HG03565 (cell line): Measurements from ENCODE around the gene GPR153.

ENCODE experiments used
- ATAC-seq: cut with Tn5 transposase; IDR thresholded peaks from one replicate; pipeline ENCODE4 v1.9.1; 2021; ENCODE audit warnings: mild to moderate bottlenecking, moderate library complexity; ENCODE audit not compliant: unreplicated experiment

GPR153 gene

DNA sequence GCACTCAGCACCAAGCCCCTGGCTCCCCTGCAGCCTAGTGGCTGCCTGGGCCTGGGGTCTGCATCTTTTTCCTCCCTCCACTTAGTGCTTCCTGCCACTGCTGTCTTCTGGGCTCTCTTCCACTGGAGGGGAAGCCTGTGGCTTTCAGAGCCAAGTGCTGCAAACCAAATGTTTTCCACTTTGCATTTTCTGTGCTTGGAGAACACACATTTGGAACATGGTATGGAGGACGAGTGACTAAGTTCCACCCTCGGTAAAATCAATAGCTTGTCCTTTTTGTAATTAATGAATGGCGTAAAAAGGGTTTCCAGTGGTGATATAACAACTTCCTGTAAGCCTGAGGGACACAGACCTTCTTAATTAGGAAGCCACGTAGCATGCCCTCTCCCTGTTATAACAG is 10.1 kb upstream of the GPR153 start:
- no peak for ATAC-seq

DNA sequence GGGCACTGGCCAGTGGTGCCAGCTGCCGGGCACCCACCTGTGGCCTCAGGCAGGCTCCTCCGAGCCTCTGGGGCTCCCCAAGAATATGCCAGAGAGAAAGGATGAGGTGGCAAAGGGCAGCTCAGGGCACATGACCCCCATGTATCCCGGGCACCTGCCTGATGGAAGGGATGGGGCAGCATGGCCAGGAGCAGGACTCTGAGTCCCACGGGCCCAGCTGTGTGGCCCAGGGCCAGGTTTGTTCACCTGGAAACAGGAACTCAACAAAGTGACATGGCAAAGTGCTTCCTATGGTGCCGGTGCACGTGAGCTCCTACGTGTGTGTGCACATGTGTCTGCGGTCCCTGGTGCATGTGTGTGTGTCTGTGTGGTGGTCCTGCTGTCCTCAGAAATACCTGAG is 9.5 kb upstream of the GPR153 start:
- ATAC-seq, result no peak

DNA sequence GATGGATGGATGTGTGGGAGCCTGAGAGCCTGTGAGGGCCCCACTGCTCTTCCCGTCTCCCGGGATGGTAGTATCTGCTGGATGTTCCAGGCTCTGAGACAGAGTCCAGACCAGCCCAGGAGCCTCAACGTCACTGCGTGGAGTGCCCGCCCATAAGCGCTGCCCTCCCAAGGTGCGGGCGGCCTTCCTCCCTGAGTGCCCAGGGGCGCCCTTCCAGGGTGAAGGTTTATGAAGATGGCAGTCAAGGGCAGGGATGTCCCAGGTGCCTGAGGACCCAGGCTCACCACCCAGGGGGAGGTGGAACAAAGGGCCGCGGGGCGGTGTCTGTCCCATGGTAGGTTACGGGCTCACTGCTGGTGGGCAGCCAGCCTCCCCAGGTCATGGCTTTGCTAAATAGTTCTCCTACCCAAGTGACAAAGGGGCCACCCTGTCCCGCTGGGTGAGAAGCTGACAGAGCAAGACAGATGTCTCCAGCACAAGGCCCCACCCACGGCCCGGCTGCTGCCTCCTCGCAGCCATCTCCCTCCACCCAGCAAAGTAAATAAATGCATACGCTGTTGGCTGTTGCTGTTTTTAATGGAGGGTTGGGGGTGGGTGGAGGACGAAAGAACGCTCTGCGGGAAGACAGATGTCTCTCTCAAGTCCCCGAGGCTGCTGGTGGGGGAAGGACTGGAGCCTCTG is 9.0 kb upstream of the GPR153 start:
- no peak for ATAC-seq

GRCh38 chr1:6269296-6269695 is 8.4 kb upstream of the GPR153 start:
- no peak for ATAC-seq

GRCh38 chr1:6268415-6268814 is 7.5 kb upstream of the GPR153 start:
- no peak for ATAC-seq

DNA sequence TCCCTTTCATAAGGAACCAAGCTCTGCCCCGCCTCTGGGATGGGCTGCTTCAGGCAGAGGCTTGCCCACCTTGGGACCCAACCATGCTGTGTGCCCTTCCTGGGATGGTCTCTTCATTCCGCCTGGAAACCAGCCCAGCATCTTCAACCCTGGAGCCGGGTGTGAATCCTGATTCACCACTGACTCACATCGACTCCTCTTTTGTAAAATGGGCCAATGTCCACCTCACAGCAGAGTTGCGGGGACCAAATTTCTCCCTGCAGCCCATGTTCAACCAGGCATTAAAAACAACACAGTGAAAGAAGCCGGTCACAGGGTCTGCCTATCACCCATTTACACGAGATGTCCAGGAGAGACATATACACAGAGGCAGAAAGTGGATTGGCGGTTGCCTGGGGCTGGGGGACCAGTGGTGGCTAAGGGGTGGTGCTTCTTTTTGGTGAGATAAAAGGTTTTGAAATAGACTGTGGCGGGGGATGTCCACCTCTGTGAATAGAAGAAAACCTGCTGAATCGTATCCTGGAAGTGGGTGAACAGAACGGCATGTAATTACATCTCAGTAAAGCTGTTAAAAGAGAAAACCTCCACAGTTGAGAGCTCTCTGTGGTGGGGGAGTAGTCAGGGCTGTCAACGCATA is 6.9 kb upstream of the GPR153 start:
- ATAC-seq, result no peak

DNA sequence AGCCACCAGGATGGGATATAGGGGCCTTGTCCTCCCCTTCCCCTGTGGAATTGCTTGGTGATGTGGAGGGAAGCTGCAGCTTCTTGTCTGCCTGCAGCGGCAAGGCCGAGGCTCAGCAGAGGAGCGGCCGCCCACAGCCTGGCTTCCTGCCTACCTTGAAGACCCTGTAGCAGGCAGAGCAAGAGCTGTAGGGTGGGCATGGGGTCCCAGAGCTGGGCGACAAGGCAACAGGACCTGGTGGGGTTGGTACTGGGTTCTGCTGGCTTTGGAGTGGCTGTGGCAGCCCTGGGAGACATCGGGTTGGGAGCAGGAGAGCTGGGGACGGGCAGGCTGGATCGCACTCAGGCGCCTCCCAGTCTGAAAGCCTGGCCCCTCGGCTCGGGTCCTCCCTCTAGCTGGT is 5.7 kb upstream of the GPR153 start:
- ATAC-seq, result no peak

GRCh38 chr1:6265151-6265550 is 4.3 kb upstream of the GPR153 start:
- ATAC-seq, result no peak

- ATAC-seq, result no peak
These were observed 2.8 kb upstream of the GPR153 start for GRCh38 chr1:6263716-6264115.

- ATAC-seq, result no peak
These were observed 1.9 kb upstream of the GPR153 start for GRCh38 chr1:6262555-6263420.

GRCh38 chr1:6261615-6261995 is 707 bp upstream of the GPR153 start:
- no peak for ATAC-seq

DNA sequence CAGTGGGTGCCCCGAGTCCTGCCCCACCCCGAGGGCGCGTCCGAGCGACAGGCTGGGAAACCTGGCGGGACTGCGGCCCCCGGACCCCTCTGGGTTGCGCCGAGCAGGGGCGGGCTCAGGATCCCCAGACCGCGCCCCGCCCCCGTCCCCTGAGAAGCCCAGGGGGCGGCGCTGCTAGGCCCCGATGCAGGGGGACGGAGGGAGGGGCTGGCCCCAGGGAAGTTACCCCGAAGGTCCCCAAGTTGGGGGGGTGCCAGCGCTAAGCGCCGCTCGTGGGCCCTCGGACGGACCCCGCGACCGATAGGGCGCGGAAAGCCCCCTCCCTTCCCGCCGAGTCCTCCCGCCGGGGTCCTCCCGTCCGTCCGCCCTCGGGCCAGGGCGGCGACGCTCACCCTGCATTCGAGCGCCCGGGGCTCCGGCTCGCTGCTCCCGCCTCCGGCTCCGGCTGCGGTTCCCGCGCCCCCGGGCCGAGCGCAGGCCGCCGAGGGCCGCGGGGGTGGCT is 414 bp downstream of the GPR153 start:
- ATAC-seq, result no peak

DNA sequence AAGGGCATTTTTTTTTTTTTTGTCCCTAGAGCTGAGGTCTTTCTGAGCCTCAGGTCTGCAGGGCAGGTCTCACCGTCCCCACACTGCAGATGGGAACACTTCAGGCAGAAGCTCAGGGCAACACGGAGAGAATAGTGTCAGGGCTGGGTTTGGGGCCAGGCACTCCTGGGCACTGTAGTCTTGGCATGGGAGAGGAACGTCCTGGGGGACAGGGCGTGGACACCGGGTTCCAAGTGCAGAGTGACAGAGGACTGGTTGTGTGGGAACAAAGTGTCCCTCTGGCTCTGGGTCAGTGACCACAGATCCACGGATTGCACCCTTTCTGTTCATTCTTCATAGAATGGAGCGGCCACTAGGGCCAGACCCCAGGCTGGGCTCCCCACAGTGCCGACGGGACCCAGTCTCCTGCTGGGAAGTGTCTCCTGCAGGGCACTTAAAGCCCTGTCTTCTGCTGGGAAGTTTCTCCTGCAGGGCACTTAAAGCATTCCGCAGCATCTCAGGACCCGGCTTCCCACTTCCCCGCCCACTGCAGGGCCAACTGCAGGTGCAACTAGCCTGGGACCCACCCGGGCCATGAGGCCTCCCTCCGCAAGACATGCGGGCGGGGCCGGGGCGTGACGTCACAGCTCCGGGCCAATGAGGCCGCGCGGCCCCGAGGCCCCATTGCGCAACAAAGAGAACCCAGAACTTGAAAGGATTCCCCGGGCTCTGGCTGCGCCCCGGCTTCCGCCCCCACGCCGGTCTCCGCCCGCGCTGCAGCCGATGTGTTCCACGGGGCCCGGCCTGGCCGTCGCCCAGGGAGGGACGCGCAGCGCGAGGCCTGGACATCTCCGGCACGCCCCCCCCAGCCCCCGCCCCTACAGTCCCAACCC is 1.2 kb downstream of the GPR153 start:
- ATAC-seq, result no peak

GRCh38 chr1:6258675-6259074 is 2.2 kb downstream of the GPR153 start:
- no peak for ATAC-seq

GRCh38 chr1:6257541-6258069 is 3.3 kb downstream of the GPR153 start:
- no peak for ATAC-seq

DNA sequence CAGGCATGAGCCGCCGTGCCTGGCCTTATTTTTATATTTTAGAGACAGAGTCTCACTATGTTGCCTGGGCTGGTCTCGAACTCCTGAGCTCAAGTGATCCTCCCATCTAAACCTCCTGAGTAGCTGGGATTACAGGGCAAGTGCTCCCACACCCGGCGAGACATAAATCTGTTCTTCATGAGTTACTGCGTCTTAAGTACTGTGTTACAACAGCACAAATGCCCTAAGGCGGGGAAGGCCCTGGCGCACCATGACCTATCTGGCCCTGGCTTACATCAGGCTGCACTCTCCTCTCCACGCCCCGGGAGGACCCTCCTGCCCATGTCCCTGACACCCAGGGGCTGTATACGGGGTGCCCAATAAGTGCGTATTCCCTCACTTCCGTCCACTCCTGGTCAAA is 4.3 kb downstream of the GPR153 start:
- ATAC-seq, result no peak

DNA sequence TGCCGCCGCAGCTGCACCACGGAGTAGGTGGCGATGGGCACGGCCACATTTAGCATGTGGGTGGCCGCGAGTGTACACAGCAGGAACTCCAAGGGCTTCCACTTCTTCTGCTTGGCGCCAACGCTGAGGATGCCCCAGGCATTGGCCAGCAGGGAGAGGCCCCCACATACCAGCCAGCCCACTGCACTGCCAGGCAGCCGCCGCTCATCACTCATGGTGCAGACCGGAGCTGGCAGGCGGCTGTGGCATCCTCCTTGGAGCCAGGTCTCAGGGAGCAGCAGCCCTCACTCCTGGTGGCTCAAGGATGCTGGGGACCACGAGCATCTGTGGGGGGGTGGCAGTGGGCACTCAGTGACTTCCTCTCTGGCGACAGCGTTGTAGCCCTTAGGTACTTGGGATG is 6.2 kb downstream of the GPR153 start:
- no peak for ATAC-seq

GRCh38 chr1:6253380-6253779 is 7.5 kb downstream of the GPR153 start:
- no peak for ATAC-seq

GRCh38 chr1:6252374-6252710 is 8.6 kb downstream of the GPR153 start:
- no peak for ATAC-seq

DNA sequence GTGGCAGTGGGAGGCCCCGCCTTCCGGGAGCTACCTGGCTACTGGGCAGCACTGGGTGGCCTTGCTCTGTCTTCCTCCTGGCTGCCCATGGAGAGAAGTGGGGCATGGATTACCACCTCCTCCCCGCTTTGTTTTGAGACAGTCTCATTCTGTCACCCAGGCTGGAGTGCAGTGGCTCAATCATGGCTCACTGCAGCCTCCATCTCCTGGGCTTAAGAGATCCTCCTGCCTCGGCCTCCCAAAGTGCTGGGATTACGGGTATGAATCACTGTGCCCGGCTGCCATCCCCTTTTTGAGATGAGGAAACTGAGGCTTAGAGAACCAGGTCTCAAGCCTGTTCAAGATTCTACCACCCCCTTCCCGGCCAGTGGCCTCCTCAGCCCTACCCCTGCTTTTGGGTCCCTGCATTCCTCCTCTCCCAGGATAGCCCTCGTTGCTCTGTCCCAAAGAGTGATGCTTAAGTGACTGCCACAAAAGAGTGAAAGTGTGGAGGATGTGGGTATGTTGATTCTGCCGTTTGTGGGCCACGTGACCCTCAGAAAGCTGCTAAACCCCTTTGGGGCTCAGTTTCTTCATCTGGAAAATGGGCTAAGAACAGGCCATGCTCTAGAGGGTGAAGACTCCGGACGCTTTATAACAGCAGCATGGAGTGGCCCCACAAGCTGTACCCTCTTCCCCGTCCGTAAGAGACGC is 9.1 kb downstream of the GPR153 start:
- ATAC-seq, result no peak
